BLaER1 treated with 17β-estradiol and CSF1 and Interleukin-3, amounts not matched to agents 10 nM and 100 nM (cell line): Measurements from ENCODE around the gene DHFR.

ENCODE experiments used
- H3K27ac ChIP-seq, 11 experiments: shearing (Covaris generic); formaldehyde crosslinking; 2 replicates each; pipeline ENCODE4 v1.8.1; 2022
- H3K27me3 ChIP-seq, 11 experiments: shearing (Covaris generic); formaldehyde crosslinking; 2 replicates each; pipeline ENCODE4 v1.8.1; 2022
- H3K36me3 ChIP-seq, 11 experiments: shearing (Covaris generic); formaldehyde crosslinking; 2 replicates each; pipeline ENCODE4 v1.8.1; 2022
- H3K4me1 ChIP-seq, 10 experiments: shearing (Covaris generic); formaldehyde crosslinking; 2 replicates each; pipeline ENCODE4 v1.8.1; 2022
- H3K4me2 ChIP-seq, 11 experiments: shearing (Covaris generic); formaldehyde crosslinking; 2 replicates each; pipeline ENCODE4 v1.8.1; 2022
- H3K4me3 ChIP-seq, 10 experiments: shearing (Covaris generic); formaldehyde crosslinking; 2 replicates each; pipeline ENCODE4 v1.8.1; 2022
- H3K9ac ChIP-seq, 11 experiments: shearing (Covaris generic); formaldehyde crosslinking; 2 replicates each; pipeline ENCODE4 v1.8.1; 2022
- H3K9me3 ChIP-seq, 11 experiments: shearing (Covaris generic); formaldehyde crosslinking; replicated peaks in 1 of 11; 2 replicates each; pipeline ENCODE4 v1.8.1; 2022
- H4K20me1 ChIP-seq, 11 experiments: shearing (Covaris generic); formaldehyde crosslinking; 2 replicates each; pipeline ENCODE4 v1.8.1; 2022
- Cebpa-rat ChIP-seq, 11 experiments: shearing (Covaris generic); IDR thresholded peaks; 2 replicates each; pipeline ENCODE4 v1.8.1; 2022

Gene DHFR

DNA sequence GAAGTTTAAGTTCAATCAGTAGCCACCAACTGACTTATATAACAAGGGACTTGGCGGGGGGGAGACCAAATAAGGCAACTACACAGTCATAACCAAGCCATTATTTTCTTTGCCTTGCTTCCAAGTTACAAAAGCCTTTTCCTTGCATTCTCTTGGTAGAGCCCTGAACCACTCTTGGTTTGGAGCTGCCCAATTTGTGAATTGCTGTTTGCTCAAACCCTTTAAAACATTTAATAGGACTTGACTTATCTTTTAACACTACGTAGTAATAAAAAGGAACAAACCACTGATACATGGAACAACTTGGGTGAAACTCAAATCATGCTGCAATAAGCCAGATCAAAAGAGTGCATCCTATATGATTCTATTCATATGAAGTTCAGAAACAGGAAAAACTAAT, 32.0 kb downstream of the DHFR start:
- Histone ChIP-seq H3K4me1 (peaks cover 0 to 32% (median 0%) of the 10 kb centered on the region in 10 experiments; a peak in 4 of 20 replicates), H4K20me1 (no peaks in the 10 kb centered on the region), H3K4me2 (no peak overlapping the region), H3K9me3 (no peaks in the 10 kb centered on the region), H3K4me3 (no peak overlapping the region), H3K9ac (no peak overlapping the region), H3K27me3 (no peaks in the 10 kb centered on the region), H3K27ac (no peak overlapping the region), H3K36me3 (peaks cover 0 to 78% (median 26%) of the 10 kb centered on the region in 11 experiments; a peak in 14 of 22 replicates)
- no peak for TF ChIP-seq Cebpa-rat (IDR thresholded peaks at IDR 0.05)

- Histone ChIP-seq H3K4me3 (no peak overlapping the region), H3K4me2 (no peak overlapping the region), H4K20me1 (no peaks in the 10 kb centered on the region), H3K27me3 (no peaks in the 10 kb centered on the region), H3K9ac (no peak overlapping the region), H3K9me3 (no peaks in the 10 kb centered on the region), H3K36me3 (peaks cover 0 to 74% (median 26%) of the 10 kb centered on the region in 11 experiments; a peak in 14 of 22 replicates), H3K27ac (no peak overlapping the region), H3K4me1 (peaks cover 0 to 32% (median 0%) of the 10 kb centered on the region in 10 experiments; a peak in 4 of 20 replicates)
- TF ChIP-seq Cebpa-rat (IDR thresholded peaks at IDR 0.05), result no peak
These were observed 34.6 kb downstream of the DHFR start for GRCh38 chr5:80620211-80620610.

GRCh38 chr5:80619086-80619485, 35.7 kb downstream of the DHFR start:
- Histone ChIP-seq H3K4me1 (peaks cover 0 to 28% (median 0%) of the 10 kb centered on the region in 10 experiments; a peak in 4 of 20 replicates), H3K27ac (no peak overlapping the region), H3K27me3 (no peaks in the 10 kb centered on the region), H3K9me3 (no peaks in the 10 kb centered on the region), H3K4me2 (no peak overlapping the region), H4K20me1 (no peaks in the 10 kb centered on the region), H3K9ac (no peak overlapping the region), H3K4me3 (no peak overlapping the region), H3K36me3 (peaks cover 0 to 62% (median 24%) of the 10 kb centered on the region in 11 experiments; a peak in 14 of 22 replicates)
- no peak for TF ChIP-seq Cebpa-rat (IDR thresholded peaks at IDR 0.05)

DNA sequence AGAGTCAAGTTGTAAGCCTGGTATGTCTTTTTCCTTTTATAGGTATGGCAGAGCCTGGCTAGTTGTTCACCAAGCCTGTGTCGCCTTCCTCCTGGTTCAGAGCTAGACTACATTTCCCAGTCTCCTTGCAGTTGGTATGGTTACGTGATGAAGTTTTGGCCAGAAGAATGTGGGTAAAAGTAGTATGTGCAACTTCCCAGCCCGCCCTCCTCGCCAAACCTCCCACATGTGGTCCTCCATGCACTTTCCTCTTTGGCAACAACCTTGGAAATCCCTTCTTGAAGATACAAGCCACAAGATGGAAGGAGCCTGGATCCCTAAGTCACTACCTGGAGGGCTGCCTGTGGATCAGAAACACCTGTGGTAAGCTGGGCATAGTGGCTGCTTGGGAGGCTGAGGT, 36.3 kb downstream of the DHFR start:
- no peaks in the 10 kb centered on the region for H3K9me3 ChIP-seq
- no peak overlapping the region for H3K9ac ChIP-seq
- H3K27ac ChIP-seq, result no peak overlapping the region
- H3K36me3 ChIP-seq, result peaks cover 0 to 60% (median 23%) of the 10 kb centered on the region in 11 experiments; a peak in 14 of 22 replicates
- H4K20me1 ChIP-seq, result no peaks in the 10 kb centered on the region
- H3K27me3 ChIP-seq, result no peaks in the 10 kb centered on the region
- H3K4me2 ChIP-seq, result no peak overlapping the region
- no peak overlapping the region for H3K4me3 ChIP-seq
- TF ChIP-seq Cebpa-rat (IDR thresholded peaks at IDR 0.05), result no peak
- H3K4me1 ChIP-seq, result peaks cover 0 to 22% (median 0%) of the 10 kb centered on the region in 10 experiments; a peak in 4 of 20 replicates

GRCh38 chr5:80615266-80615914, 39.4 kb downstream of the DHFR start:
- Histone ChIP-seq H3K4me1 (no peaks in the 10 kb centered on the region), H3K27me3 (no peaks in the 10 kb centered on the region), H4K20me1 (no peaks in the 10 kb centered on the region), H3K27ac (no peak overlapping the region), H3K9me3 (peaks cover 0 to 8% (median 0%) of the 10 kb centered on the region in 11 experiments; a peak in 2 of 22 replicates), H3K4me3 (no peak overlapping the region), H3K4me2 (no peak overlapping the region), H3K36me3 (peaks cover 0 to 30% (median 6%) of the 10 kb centered on the region in 11 experiments; a peak in 12 of 22 replicates), H3K9ac (no peak overlapping the region)
- no peak for TF ChIP-seq Cebpa-rat (IDR thresholded peaks at IDR 0.05)

GRCh38 chr5:80609692-80610091, 45.1 kb downstream of the DHFR start:
- H3K9ac ChIP-seq, result no peak overlapping the region
- H4K20me1 ChIP-seq, result no peaks in the 10 kb centered on the region
- peaks cover 0 to 13% (median 5%) of the 10 kb centered on the region in 10 experiments; a peak in 7 of 20 replicates for H3K4me1 ChIP-seq
- TF ChIP-seq Cebpa-rat (IDR thresholded peaks at IDR 0.05), result no peak
- H3K9me3 ChIP-seq, result peaks cover 4 to 20% (median 12%) of the 10 kb centered on the region in 11 experiments
- H3K27ac ChIP-seq, result no peak overlapping the region
- H3K4me3 ChIP-seq, result no peak overlapping the region
- peaks cover 0 to 13% (median 0%) of the 10 kb centered on the region in 11 experiments; a peak in 4 of 22 replicates for H3K36me3 ChIP-seq
- no peak overlapping the region for H3K4me2 ChIP-seq
- no peaks in the 10 kb centered on the region for H3K27me3 ChIP-seq

DNA sequence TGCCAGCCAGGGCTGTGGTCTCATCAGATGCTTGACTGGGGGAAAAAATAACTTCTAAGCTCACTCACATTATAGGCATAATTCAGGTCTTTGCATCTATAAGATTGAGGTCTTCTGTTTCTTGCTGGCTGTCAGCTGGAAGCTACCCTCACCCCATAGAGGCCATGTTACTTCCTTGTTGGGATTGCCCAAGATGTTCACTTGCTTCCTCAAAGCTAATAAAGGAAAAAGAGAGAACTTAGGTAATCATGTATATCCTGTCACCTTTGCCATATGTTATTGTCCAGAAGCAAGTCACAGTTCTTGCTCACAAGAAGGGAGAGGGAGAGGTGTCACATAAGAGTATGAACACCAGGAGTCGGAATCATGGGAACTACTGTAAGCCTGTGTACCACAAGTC, 46.1 kb downstream of the DHFR start:
- H3K36me3 ChIP-seq, result peaks cover 0 to 13% (median 0%) of the 10 kb centered on the region in 11 experiments; a peak in 4 of 22 replicates
- no peak; a peak in 1 of 22 replicates for TF ChIP-seq Cebpa-rat (IDR thresholded peaks at IDR 0.05)
- H3K4me3 ChIP-seq, result no peak overlapping the region
- H3K27me3 ChIP-seq, result no peaks in the 10 kb centered on the region
- peaks cover 4 to 20% (median 12%) of the 10 kb centered on the region in 11 experiments for H3K9me3 ChIP-seq
- H3K9ac ChIP-seq, result no peak overlapping the region
- peak overlapping the region in 3 of 11 experiments; percentile 4 to 9 (median 5); a peak in 1 of 22 replicates for H3K27ac ChIP-seq
- peak overlapping the region in 4 of 11 experiments; percentile 1 to 7 (median 2); a peak in 4 of 22 replicates for H3K4me2 ChIP-seq
- no peaks in the 10 kb centered on the region for H4K20me1 ChIP-seq
- peaks cover 0 to 13% (median 5%) of the 10 kb centered on the region in 10 experiments; a peak in 7 of 20 replicates for H3K4me1 ChIP-seq

- no peak for TF ChIP-seq Cebpa-rat (IDR thresholded peaks at IDR 0.05)
These were observed 47.0 kb downstream of the DHFR start for GRCh38 chr5:80607832-80608231.

GRCh38 chr5:80607343-80607742, 47.4 kb downstream of the DHFR start:
- no peaks in the 10 kb centered on the region for H4K20me1 ChIP-seq
- no peak overlapping the region for H3K4me2 ChIP-seq
- H3K36me3 ChIP-seq, result peaks cover 0 to 13% (median 0%) of the 10 kb centered on the region in 11 experiments; a peak in 4 of 22 replicates
- H3K9me3 ChIP-seq, result peaks cover 4 to 20% (median 12%) of the 10 kb centered on the region in 11 experiments
- no peak overlapping the region for H3K4me3 ChIP-seq
- peaks cover 0 to 13% (median 5%) of the 10 kb centered on the region in 10 experiments; a peak in 7 of 20 replicates for H3K4me1 ChIP-seq
- H3K27ac ChIP-seq, result no peak overlapping the region
- no peak overlapping the region for H3K9ac ChIP-seq
- H3K27me3 ChIP-seq, result no peaks in the 10 kb centered on the region
- TF ChIP-seq Cebpa-rat (IDR thresholded peaks at IDR 0.05), result no peak

More at GRCh38 chr5:80607832-80608231, 47.0 kb downstream of the DHFR start:
- Histone ChIP-seq H3K9ac (no peak overlapping the region), H3K27me3 (no peaks in the 10 kb centered on the region), H3K9me3 (peaks cover 4 to 20% (median 12%) of the 10 kb centered on the region in 11 experiments), H3K27ac (peak overlapping the region in 1 of 11 experiments; percentile 4; a peak in 2 of 22 replicates), H4K20me1 (no peaks in the 10 kb centered on the region), H3K4me3 (no peak overlapping the region), H3K36me3 (peaks cover 0 to 13% (median 0%) of the 10 kb centered on the region in 11 experiments; a peak in 4 of 22 replicates), H3K4me1 (peaks cover 0 to 13% (median 5%) of the 10 kb centered on the region in 10 experiments; a peak in 7 of 20 replicates), H3K4me2 (no peak overlapping the region)
